WTC11 (cell line): ENCODE results near the gene EEF1AKMT3. TPM values are rescaled to one million over a fixed set of nuclear protein-coding genes. Genes with fewer than 3 reads are reported as not detected.

ENCODE experiments used
- ATAC-seq: fragments of 200-7000 bp; cut with Tn5 transposase; 2 replicates; pipeline ENCODE4 v1.10.0; 2021; ENCODE audit warnings: mild to moderate bottlenecking, moderate library complexity
- CTCF ChIA-PET: fragments of 300-600 bp; sonication (Branson Sonifier 250); formaldehyde crosslinking; loops from one replicate; lab custom pipeline; 2021; ENCODE audit warnings: antibody characterized with exemption; lab: Charles Lee
- POLR2A ChIA-PET: fragments of 350-600 bp; sonication (Branson Sonifier 250); formaldehyde crosslinking; loops from one replicate; lab custom pipeline; 2021; ENCODE audit warnings: antibody characterized with exemption; lab: Charles Lee
- DNase-seq: peaks from one replicate; pipeline ENCODE4 v3.0.0; 2021; ENCODE audit warnings: low spot score
- H3K27ac Mint-ChIP-seq: 2 replicates; pipeline ENCODE4 v1.8.0; 2021; ENCODE audit warnings: mixed read lengths
- H3K27me3 Mint-ChIP-seq: 2 replicates; pipeline ENCODE4 v1.8.0; 2021; ENCODE audit warnings: low read depth, mild to moderate bottlenecking, moderate library complexity, mixed read lengths
- H3K36me3 Mint-ChIP-seq: 2 replicates; pipeline ENCODE4 v1.8.0; 2021; ENCODE audit warnings: mixed read lengths
- H3K4me1 Mint-ChIP-seq: 2 replicates; pipeline ENCODE4 v1.8.0; 2022; ENCODE audit warnings: mixed read lengths
- H3K4me3 Mint-ChIP-seq: 2 replicates; pipeline ENCODE4 v1.8.0; 2021; ENCODE audit warnings: mild to moderate bottlenecking, moderate library complexity, mixed read lengths
- H3K9me3 Mint-ChIP-seq: 2 replicates; pipeline ENCODE4 v1.8.0; 2021; ENCODE audit warnings: mixed read lengths
- ATF2 ChIP-seq: sonication (generic); formaldehyde crosslinking; IDR thresholded peaks from 2 replicates; pipeline ENCODE4 v1.8.1; 2022; ENCODE audit warnings: low read depth, missing genetic modification reagents, borderline replicate concordance
- CBFB ChIP-seq: sonication (generic); formaldehyde crosslinking; IDR thresholded peaks from 2 replicates; pipeline ENCODE4 v1.8.1; 2022; ENCODE audit warnings: mild to moderate bottlenecking, low read depth, missing genetic modification reagents
- CREM ChIP-seq: sonication (generic); formaldehyde crosslinking; IDR thresholded peaks from 2 replicates; pipeline ENCODE4 v1.8.1; 2022; ENCODE audit warnings: mild to moderate bottlenecking, missing genetic modification reagents, moderate library complexity
- ELF4 ChIP-seq: sonication (generic); formaldehyde crosslinking; IDR thresholded peaks from 2 replicates; pipeline ENCODE4 v1.8.1; 2022; ENCODE audit warnings: low read depth, mild to moderate bottlenecking, moderate library complexity, missing genetic modification reagents
- ETV6 ChIP-seq: sonication (generic); formaldehyde crosslinking; IDR thresholded peaks from 2 replicates; pipeline ENCODE4 v1.8.1; 2022; ENCODE audit warnings: mild to moderate bottlenecking, missing genetic modification reagents
- GTF2I ChIP-seq: fragments of 250-450 bp; sonication (Bioruptor Pico); conservative IDR thresholded peaks from 2 replicates; pipeline ENCODE4 v1.4.0; 2021; ENCODE audit warnings: mild to moderate bottlenecking
- MXD4 ChIP-seq: fragments of 250-450 bp; sonication (Bioruptor Pico); IDR thresholded peaks from 2 replicates; pipeline ENCODE4 v1.8.0; 2021; ENCODE audit warnings: mild to moderate bottlenecking, moderate library complexity, borderline replicate concordance
- NFYB ChIP-seq: sonication (generic); formaldehyde crosslinking; conservative IDR thresholded peaks from 2 replicates; pipeline ENCODE4 v1.8.0; 2022; ENCODE audit warnings: low read depth, missing genetic modification reagents
- NR1H2 ChIP-seq: sonication (generic); formaldehyde crosslinking; IDR thresholded peaks from 2 replicates; pipeline ENCODE4 v1.9.0; 2021; ENCODE audit warnings: mild to moderate bottlenecking, moderate library complexity, missing genetic modification reagents
- SMAD4 ChIP-seq: sonication (generic); formaldehyde crosslinking; IDR thresholded peaks from 2 replicates; pipeline ENCODE4 v1.8.0; 2022; ENCODE audit warnings: mild to moderate bottlenecking, missing genetic modification reagents
- SOX15 ChIP-seq: fragments of 250-450 bp; sonication (Bioruptor Pico); IDR thresholded peaks from 2 replicates; pipeline ENCODE4 v1.9.0; 2021; ENCODE audit warnings: mild to moderate bottlenecking
- STAT6 ChIP-seq: sonication (generic); formaldehyde crosslinking; conservative IDR thresholded peaks from 2 replicates; pipeline ENCODE4 v1.8.1; 2023; ENCODE audit warnings: mild to moderate bottlenecking, low read depth, missing genetic modification reagents, moderate library complexity
- ZBTB21 ChIP-seq: sonication (generic); formaldehyde crosslinking; IDR thresholded peaks from 2 replicates; pipeline ENCODE4 v1.8.1; 2023; ENCODE audit warnings: mild to moderate bottlenecking, missing genetic modification reagents, borderline replicate concordance
- ZNF121 ChIP-seq: sonication (generic); formaldehyde crosslinking; IDR thresholded peaks from 2 replicates; pipeline ENCODE4 v1.8.0; 2023; ENCODE audit warnings: missing genetic modification reagents
- ZNF396 ChIP-seq: fragments of 250-450 bp; sonication (Bioruptor Pico); IDR thresholded peaks from 2 replicates; pipeline ENCODE4 v1.8.0; 2021; ENCODE audit warnings: mild to moderate bottlenecking, moderate library complexity, borderline replicate concordance
- ZSCAN18 ChIP-seq: fragments of 250-450 bp; sonication (Bioruptor Pico); IDR thresholded peaks from 2 replicates; pipeline ENCODE4 v2.1.2; 2022; ENCODE audit warnings: mild to moderate bottlenecking, moderate library complexity
- total RNA-seq: library from RNA; stranded (reverse); gene quantifications from 3 replicates; pipeline ENCODE4 v1.2.3, GENCODE V29; 2021
- TF ChIP-seq, protein P1 (sequence below): sonication (generic); formaldehyde crosslinking; IDR thresholded peaks from 2 replicates; pipeline ENCODE4 v1.8.1; 2022; ENCODE audit warnings: mild to moderate bottlenecking, missing genetic modification reagents, moderate library complexity, borderline replicate concordance
- TF ChIP-seq, protein P2 (sequence below): sonication (generic); formaldehyde crosslinking; IDR thresholded peaks from 2 replicates; pipeline ENCODE4 v1.8.1; 2023; ENCODE audit warnings: mild to moderate bottlenecking, moderate library complexity, missing genetic modification reagents
- TF ChIP-seq, protein P3 (sequence below): sonication (generic); formaldehyde crosslinking; IDR thresholded peaks from 2 replicates; pipeline ENCODE4 v1.8.0; 2022; ENCODE audit warnings: mild to moderate bottlenecking, missing genetic modification reagents
- TF ChIP-seq, protein P4 (sequence below): fragments of 250-450 bp; sonication (Bioruptor Pico); IDR thresholded peaks from 2 replicates; pipeline ENCODE4 v1.9.0; 2021; ENCODE audit warnings: mild to moderate bottlenecking

Gene EEF1AKMT3
- total RNA-seq, 1 experiment from 2014 or later, result 3.2 TPM

DNA sequence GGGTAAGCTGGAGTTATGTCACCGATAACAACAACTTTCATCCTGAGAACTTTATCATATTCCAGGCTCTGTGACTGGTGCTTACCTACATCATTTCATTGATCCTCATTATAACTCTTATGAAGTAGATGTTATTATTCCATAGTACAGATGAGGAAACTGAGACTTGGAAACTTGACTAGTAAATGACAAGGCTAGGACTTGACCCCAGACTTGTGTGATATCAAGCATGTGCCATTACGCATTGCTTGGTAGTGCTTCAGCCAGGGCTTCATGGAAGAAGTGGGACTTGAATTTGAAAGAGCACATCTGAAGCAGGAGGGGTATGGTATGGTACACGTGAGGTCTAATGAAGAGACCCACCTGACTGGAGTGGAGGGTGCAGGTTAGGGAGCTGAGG lies 34.3 kb downstream of the EEF1AKMT3 start:
- ChIA-PET CTCF (no interaction called here), POLR2A (no interaction called here)
- no peak for ATAC-seq
- H3K9me3 Mint-ChIP-seq, result no peaks in the 10 kb centered on the region
- peaks cover 2% of the 10 kb centered on the region for H3K36me3 Mint-ChIP-seq
- no peak overlapping the region for H3K27ac Mint-ChIP-seq
- no peak for TF ChIP-seq CREM
- TF ChIP-seq MXD4 (CRISPR knock-in tag), result no peak
- TF ChIP-seq ATF2 (CRISPR knock-in tag), result no peak
- no peak for TF ChIP-seq ZBTB21
- no peak for TF ChIP-seq ZNF396 (CRISPR knock-in tag)
- TF ChIP-seq, protein P1, sequence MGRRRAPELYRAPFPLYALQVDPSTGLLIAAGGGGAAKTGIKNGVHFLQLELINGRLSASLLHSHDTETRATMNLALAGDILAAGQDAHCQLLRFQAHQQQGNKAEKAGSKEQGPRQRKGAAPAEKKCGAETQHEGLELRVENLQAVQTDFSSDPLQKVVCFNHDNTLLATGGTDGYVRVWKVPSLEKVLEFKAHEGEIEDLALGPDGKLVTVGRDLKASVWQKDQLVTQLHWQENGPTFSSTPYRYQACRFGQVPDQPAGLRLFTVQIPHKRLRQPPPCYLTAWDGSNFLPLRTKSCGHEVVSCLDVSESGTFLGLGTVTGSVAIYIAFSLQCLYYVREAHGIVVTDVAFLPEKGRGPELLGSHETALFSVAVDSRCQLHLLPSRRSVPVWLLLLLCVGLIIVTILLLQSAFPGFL (CRISPR knock-in tag), result no peak
- no peak for TF ChIP-seq STAT6 (CRISPR knock-in tag)
- no peak for TF ChIP-seq ETV6 (CRISPR knock-in tag)
- TF ChIP-seq, protein P2, sequence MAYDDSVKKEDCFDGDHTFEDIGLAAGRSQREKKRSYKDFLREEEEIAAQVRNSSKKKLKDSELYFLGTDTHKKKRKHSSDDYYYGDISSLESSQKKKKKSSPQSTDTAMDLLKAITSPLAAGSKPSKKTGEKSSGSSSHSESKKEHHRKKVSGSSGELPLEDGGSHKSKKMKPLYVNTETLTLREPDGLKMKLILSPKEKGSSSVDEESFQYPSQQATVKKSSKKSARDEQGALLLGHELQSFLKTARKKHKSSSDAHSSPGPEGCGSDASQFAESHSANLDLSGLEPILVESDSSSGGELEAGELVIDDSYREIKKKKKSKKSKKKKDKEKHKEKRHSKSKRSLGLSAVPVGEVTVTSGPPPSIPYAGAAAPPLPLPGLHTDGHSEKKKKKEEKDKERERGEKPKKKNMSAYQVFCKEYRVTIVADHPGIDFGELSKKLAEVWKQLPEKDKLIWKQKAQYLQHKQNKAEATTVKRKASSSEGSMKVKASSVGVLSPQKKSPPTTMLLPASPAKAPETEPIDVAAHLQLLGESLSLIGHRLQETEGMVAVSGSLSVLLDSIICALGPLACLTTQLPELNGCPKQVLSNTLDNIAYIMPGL (CRISPR knock-in tag), result no peak
- no peak for TF ChIP-seq CBFB (CRISPR knock-in tag)
- no peak for TF ChIP-seq NR1H2 (CRISPR knock-in tag)
- TF ChIP-seq, protein P3, sequence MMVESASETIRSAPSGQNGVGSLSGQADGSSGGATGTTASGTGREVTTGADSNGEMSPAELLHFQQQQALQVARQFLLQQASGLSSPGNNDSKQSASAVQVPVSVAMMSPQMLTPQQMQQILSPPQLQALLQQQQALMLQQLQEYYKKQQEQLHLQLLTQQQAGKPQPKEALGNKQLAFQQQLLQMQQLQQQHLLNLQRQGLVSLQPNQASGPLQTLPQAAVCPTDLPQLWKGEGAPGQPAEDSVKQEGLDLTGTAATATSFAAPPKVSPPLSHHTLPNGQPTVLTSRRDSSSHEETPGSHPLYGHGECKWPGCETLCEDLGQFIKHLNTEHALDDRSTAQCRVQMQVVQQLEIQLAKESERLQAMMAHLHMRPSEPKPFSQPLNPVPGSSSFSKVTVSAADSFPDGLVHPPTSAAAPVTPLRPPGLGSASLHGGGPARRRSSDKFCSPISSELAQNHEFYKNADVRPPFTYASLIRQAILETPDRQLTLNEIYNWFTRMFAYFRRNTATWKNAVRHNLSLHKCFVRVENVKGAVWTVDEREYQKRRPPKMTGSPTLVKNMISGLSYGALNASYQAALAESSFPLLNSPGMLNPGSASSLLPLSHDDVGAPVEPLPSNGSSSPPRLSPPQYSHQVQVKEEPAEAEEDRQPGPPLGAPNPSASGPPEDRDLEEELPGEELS (CRISPR knock-in tag), result no peak
- TF ChIP-seq ZSCAN18 (CRISPR knock-in tag), result no peak
- TF ChIP-seq NFYB, result no peak
- TF ChIP-seq SMAD4 (CRISPR knock-in tag), result no peak
- H3K4me1 Mint-ChIP-seq, result no peaks in the 10 kb centered on the region
- no peaks in the 10 kb centered on the region for H3K27me3 Mint-ChIP-seq
- no peak for DNase-seq
- H3K4me3 Mint-ChIP-seq, result no peak overlapping the region

DNA sequence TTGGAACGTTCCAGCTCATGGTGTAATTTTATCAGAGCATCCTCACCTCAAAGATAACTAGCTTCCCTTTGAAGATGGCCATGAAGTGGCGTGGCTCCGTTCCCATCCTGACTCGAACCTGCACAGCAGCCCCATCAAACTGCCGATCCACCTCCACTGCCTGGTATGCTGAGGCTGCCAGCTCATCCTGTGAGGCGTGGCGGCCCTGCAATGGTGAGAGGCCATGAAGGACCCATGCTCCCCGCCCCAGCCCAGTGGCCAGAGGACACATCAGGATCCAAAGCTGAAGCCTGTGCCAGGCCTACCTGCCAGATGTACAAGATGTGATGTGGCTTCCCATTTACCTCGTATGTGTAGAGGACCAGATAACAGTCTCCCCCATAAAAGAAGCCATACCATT lies 34.9 kb downstream of the EEF1AKMT3 start:
- DNase-seq (no peak), ATAC-seq (no peak)
- no peak overlapping the region for H3K27ac Mint-ChIP-seq
- no peaks in the 10 kb centered on the region for H3K4me1 Mint-ChIP-seq
- ChIA-PET CTCF (no interaction called here), POLR2A (no interaction called here)
- H3K27me3 Mint-ChIP-seq, result no peaks in the 10 kb centered on the region
- no peaks in the 10 kb centered on the region for H3K9me3 Mint-ChIP-seq
- peaks cover 2% of the 10 kb centered on the region for H3K36me3 Mint-ChIP-seq
- H3K4me3 Mint-ChIP-seq, result no peak overlapping the region
- no peak for TF ChIP-seq CREM
- no peak for TF ChIP-seq ZNF121 (CRISPR knock-in tag)
- TF ChIP-seq ELF4 (CRISPR knock-in tag), result no peak
- TF ChIP-seq, protein P4, sequence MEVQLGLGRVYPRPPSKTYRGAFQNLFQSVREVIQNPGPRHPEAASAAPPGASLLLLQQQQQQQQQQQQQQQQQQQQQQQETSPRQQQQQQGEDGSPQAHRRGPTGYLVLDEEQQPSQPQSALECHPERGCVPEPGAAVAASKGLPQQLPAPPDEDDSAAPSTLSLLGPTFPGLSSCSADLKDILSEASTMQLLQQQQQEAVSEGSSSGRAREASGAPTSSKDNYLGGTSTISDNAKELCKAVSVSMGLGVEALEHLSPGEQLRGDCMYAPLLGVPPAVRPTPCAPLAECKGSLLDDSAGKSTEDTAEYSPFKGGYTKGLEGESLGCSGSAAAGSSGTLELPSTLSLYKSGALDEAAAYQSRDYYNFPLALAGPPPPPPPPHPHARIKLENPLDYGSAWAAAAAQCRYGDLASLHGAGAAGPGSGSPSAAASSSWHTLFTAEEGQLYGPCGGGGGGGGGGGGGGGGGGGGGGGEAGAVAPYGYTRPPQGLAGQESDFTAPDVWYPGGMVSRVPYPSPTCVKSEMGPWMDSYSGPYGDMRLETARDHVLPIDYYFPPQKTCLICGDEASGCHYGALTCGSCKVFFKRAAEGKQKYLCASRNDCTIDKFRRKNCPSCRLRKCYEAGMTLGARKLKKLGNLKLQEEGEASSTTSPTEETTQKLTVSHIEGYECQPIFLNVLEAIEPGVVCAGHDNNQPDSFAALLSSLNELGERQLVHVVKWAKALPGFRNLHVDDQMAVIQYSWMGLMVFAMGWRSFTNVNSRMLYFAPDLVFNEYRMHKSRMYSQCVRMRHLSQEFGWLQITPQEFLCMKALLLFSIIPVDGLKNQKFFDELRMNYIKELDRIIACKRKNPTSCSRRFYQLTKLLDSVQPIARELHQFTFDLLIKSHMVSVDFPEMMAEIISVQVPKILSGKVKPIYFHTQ (CRISPR knock-in tag), result no peak
- no peak for TF ChIP-seq SOX15 (CRISPR knock-in tag)
- TF ChIP-seq GTF2I, result no peak
